Heart left ventricle (tissue), 16 donors: ENCODE results near the gene ELAVL1. TPM values are rescaled to one million over a fixed set of nuclear protein-coding genes. Genes with fewer than 3 reads are reported as not detected.

Source experiments
- ATAC-seq, 4 donors: fragments of 200-7000 bp; cut with Tn5 transposase; one replicate each; pipeline ENCODE4 v1.9.1; 2020 to 2022; ENCODE audit warnings: moderate library complexity in 4 of 4, mild to moderate bottlenecking in 3 of 4, moderate number of reproducible peaks in 1 of 4
- DNase-seq, 5 donors: peaks; one replicate each; pipeline ENCODE4 v3.0.0-alpha.2; 2020
- H3K27ac ChIP-seq, 12 donors: fragments of 200-600 bp; sonication (generic) in 4 of 12; one replicate each; pipeline versions ENCODE4 v1.5.0 to v1.8.0; 2016 to 2022; ENCODE audit warnings: mild to moderate bottlenecking in 2 of 12
- H3K27me3 ChIP-seq, 9 donors: fragments of 200-600 bp; sonication (generic) in 2 of 9; one replicate each; pipeline versions ENCODE4 v1.5.1 to v1.8.0; 2016 to 2022; ENCODE audit warnings: mild to moderate bottlenecking in 3 of 9
- H3K36me3 ChIP-seq, 9 donors: fragments of 200-600 bp; sonication (generic) in 2 of 9; one replicate each; pipeline versions ENCODE4 v1.5.0 to v1.8.0; 2018 to 2022; ENCODE audit warnings: mild to moderate bottlenecking in 2 of 9
- H3K4me1 ChIP-seq, 12 donors: fragments of 200-600 bp; sonication (generic) in 4 of 12; one replicate each; pipeline versions ENCODE4 v1.5.0 to v1.8.0; 2016 to 2022; ENCODE audit warnings: mild to moderate bottlenecking in 3 of 12
- H3K4me3 ChIP-seq, 12 donors: fragments of 200-600 bp; sonication (generic) in 4 of 12; one replicate each; pipeline versions ENCODE4 v1.5.0 to v1.8.0; 2017 to 2022; ENCODE audit warnings: mild to moderate bottlenecking in 9 of 12, moderate library complexity in 4 of 12
- H3K9me3 ChIP-seq, 12 donors: fragments of 200-600 bp; sonication (generic) in 4 of 12; one replicate each; pipeline versions ENCODE4 v1.5.0 to v1.8.0; 2016 to 2022; ENCODE audit warnings: mild to moderate bottlenecking in 1 of 12
- CTCF ChIP-seq, 12 donors: fragments of 200-600 bp; sonication (generic) in 4 of 12; IDR thresholded peaks; one replicate each; pipeline versions ENCODE4 v1.5.0 to v1.8.0; 2018 to 2022; ENCODE audit warnings: antibody characterized with exemption in 12 of 12, mild to moderate bottlenecking in 5 of 12
- POLR2A ChIP-seq, 2 donors: fragments of 450-650 bp; IDR thresholded peaks; one replicate each; pipeline ENCODE4 v1.6.1; 2017; ENCODE audit warnings: antibody characterized with exemption in 2 of 2, mild to moderate bottlenecking in 2 of 2, moderate library complexity in 2 of 2
- WGBS, 4 donors: extraction: QIAGEN DNeasy Blood & Tissue Kit in 2 of 4; methylation state at CpG; one replicate each; pipeline versions ENCODE4 v1.1.5 to v1.1.7; 2013 to 2018; 5-methylcytosine and 5-hydroxymethylcytosine counted together
- intact Hi-C, 10 donors: fragments of 100-400 bp; cut with DNase I; formaldehyde crosslinking; loops; one replicate each; pipeline versions ENCODE4 v1.11.1 to v1.14.2; 2022
- polyA plus RNA-seq, 2 donors: library from polyadenylated mRNA; stranded (reverse); fragments of 200-250 nt; gene quantifications; one replicate each; pipeline ENCODE4 v1.2.3, GENCODE V29; 2013
- total RNA-seq, 9 donors: library from RNA; depleted of rRNA in 2 of 9; stranded (reverse); fragments of >200 nt in 2 of 9; fragmentation: NEBNext Ultra II Directional in 3 of 9; extraction: Animal tissue kit (Norgen Biotek cat#: 25700) in 3 of 9; gene quantifications; one replicate each; pipeline versions ENCODE4 v1.1.0 to v1.2.4, GENCODE V29; 2016 to 2023
- donor health status: ischemic (EF 13 %, LVEDD 7.1; RV severe dilation, severe dysfunction).
- donor health status: healthy with polysubstance abuse.
- donor health status: DM: no; HTN: yes; CAD: no.
- donor health status: DM: no; HTN: no; CAD: no.
- donor health status: ischemic (EF 25% LVEDD 6.9; RV normal size, moderate dysfunction).
- donor health status: ischemic (EF 25% LVEDD 5.7; RV mildly dilated, moderate dysfunction).
- donor health status: healthy.
- donor health status: DM: yes; HTN: yes; CAD: no.
- donor health status: ischemic (EF 35%, LVEDD 5.7; RV mildly dilated, moderate dysfunction).
- donor health status: nonischemic (EF 11% LVEDD 7.7; RV severe dilation, severe dysfunction).
- donor health status: DM: yes; HTN: yes; CAD: no.
- donor health status: PGD.
- donor health status: ischemic (EF 29% LVEDD 5.4; RV normal size, mild dysfunction).
- donor health status: nonischemic (EF 23%, LVEDD 6.1; RV moderate dilation, normal function).

Gene ELAVL1
- total and polyA plus RNA-seq, 11 donors: 9.8 to 62.0 (median 52.6) TPM

DNA sequence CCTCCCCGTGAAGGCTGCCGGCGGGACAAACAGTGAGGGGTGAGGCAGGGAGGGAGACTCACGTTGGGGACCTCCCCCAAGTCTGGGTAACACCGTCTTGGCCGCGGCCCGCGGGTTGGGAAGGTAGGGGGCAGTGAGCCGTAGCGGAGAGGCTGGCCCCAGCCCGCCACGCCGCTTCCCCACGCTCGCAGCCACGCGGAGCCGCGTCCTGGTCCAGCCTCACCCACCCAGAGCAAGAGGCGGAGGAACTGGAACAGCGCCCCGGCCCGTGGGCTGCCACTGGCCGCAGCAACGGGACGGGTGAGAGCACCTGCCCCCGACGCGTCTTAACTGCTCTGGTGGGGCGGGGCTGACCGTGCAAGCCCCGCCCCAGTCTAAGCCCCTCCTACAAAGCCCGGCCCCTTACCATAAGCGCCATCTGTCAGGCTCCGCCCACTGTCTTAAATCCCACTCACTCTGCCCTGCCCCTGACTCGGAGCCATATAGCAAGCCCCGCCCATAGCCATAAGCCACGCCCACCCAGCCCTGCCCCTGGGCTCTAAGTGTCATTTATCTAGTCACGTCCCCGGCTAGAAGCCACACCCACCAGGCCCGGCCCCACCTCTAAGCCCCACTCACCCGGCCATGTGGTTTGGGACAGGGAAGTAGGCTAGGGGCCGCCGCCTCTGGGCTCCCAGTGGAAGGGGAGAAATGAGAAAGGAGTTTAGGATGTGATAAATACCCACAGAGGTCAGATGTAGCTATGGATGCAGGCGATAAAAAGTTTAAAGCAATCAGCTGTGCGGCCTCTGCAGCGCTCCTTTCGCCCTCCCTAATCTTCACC lies 45.0 kb upstream of the ELAVL1 start:
- Histone ChIP-seq H3K4me3 (peak overlapping the region in 10 of 12 donors; percentile 11 to 53 (median 30)), H3K36me3 (no peaks in the 10 kb centered on the region), H3K9me3 (no peaks in the 10 kb centered on the region), H3K27ac (no peak overlapping the region), H3K27me3 (peaks cover 0 to 18% (median 9%) of the 10 kb centered on the region in 9 donors), H3K4me1 (peaks cover 0 to 14% (median 2%) of the 10 kb centered on the region in 12 donors)
- WGBS, 4 donors: 7 to 10% (median 8%) methylated on average over 30 to 49 of the region's 49 CpGs
- intact Hi-C loops: no loop called here
- DNase-seq (peak; percentile 62 to 92 (median 82)), ATAC-seq (peak; percentile 81 to 95 (median 93))
- TF ChIP-seq CTCF (IDR thresholded peaks at IDR 0.05) (no peak), POLR2A (IDR thresholded peaks at IDR 0.05) (no peak)

DNA sequence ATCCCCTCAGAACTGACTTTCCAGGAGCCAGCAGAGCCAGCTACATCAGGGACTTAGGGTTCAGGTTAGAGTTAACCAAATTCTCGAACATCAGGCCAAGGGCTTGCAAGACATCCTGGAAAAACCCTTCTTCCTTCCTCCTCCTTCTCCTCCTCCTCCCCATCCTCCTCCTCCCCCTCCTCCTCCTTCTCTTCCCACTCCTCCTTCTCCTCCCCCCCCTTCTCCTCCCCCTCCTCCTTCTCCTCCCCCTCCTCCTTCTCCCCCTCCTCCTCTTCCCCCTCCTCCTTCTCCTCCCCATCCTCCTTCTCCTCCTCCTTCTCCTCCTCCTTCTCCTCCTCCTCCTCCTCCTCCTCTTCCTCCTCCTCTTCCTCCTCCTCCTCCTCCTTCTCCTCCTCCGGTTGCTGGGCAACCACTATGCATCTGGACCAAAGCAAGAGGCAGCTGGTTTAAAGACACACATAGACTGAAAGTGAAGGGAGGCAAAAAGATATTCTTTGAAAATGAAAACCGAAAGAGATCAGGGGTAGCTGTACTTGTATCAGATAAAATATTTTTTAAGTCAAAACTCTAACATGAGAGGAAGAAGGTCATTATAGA lies 41.2 kb upstream of the ELAVL1 start:
- TF ChIP-seq CTCF (IDR thresholded peaks at IDR 0.05) (no peak), POLR2A (IDR thresholded peaks at IDR 0.05) (no peak)
- intact Hi-C loops: no loop called here
- H3K27me3 ChIP-seq: peaks cover 0 to 18% (median 9%) of the 10 kb centered on the region in 9 donors
- WGBS, 4 donors: 48 to 67% (median 62%) methylated on average over 3 of the region's 3 CpGs
- no peak overlapping the region for H3K27ac ChIP-seq
- no peak for ATAC-seq
- no peaks in the 10 kb centered on the region for H3K9me3 ChIP-seq
- no peak overlapping the region for H3K4me3 ChIP-seq
- peaks cover 0 to 10% (median 2%) of the 10 kb centered on the region in 12 donors for H3K4me1 ChIP-seq
- DNase-seq: no peak
- H3K36me3 ChIP-seq: no peaks in the 10 kb centered on the region

- H3K27me3 ChIP-seq: peaks cover 0 to 19% (median 9%) of the 10 kb centered on the region in 9 donors
These were observed 40.6 kb upstream of the ELAVL1 start for GRCh38 chr19:8045872-8046568.

More at GRCh38 chr19:8045872-8046568, 40.6 kb upstream of the ELAVL1 start:
- Histone ChIP-seq H3K4me3 (no peak overlapping the region), H3K9me3 (no peaks in the 10 kb centered on the region), H3K4me1 (peaks cover 0 to 10% (median 2%) of the 10 kb centered on the region in 12 donors), H3K36me3 (no peaks in the 10 kb centered on the region), H3K27ac (no peak overlapping the region)
- intact Hi-C loops: no loop called here
- TF ChIP-seq CTCF (IDR thresholded peaks at IDR 0.05): no peak
- no peak for TF ChIP-seq POLR2A (IDR thresholded peaks at IDR 0.05)
- ATAC-seq (no peak), DNase-seq (no peak)
- WGBS, 4 donors: 54 to 65% (median 59%) methylated on average over 9 to 10 of the region's 10 CpGs
